HL-60 (cell line): Measurements from ENCODE around the gene EPN2.
"Not testable (repeated sequence)": the region's sequence is repeated elsewhere in the genome, so short reads cannot be mapped to it uniquely, and the experiment has no call there.

Experiments used
- DNase-seq, 2 experiments: peaks; one replicate each; pipeline ENCODE4 v3.0.0-alpha.2; 2010 to 2020; ENCODE audit warnings: low read depth in 1 of 2, low spot score in 1 of 2
- H3K27ac ChIP-seq: fragments of 250-450 bp; sonication (Bioruptor Pico); replicated peaks from 2 replicates; pipeline ENCODE4 v1.5.1; 2020; ENCODE audit warnings: mild to moderate bottlenecking, moderate library complexity
- H3K27me3 ChIP-seq: fragments of 250-450 bp; sonication (Bioruptor Pico); 2 replicates; pipeline ENCODE4 v1.5.1; 2021; ENCODE audit warnings: mild to moderate bottlenecking, moderate library complexity; ENCODE audit not compliant: insufficient read depth, poor library complexity, severe bottlenecking
- H3K4me3 ChIP-seq: replicated peaks from 2 replicates; pipeline ENCODE4 v1.5.1; 2011; ENCODE audit warnings: mild to moderate bottlenecking, control low read depth, low read length; ENCODE audit not compliant: insufficient read depth
- CTCF ChIP-seq: IDR thresholded peaks from one replicate; pipeline ENCODE4 v1.5.1; 2011; ENCODE audit warnings: low read length, control low read depth, inconsistent platforms; ENCODE audit not compliant: insufficient read depth
- GABPA ChIP-seq: IDR thresholded peaks from 2 replicates; pipeline ENCODE4 v1.6.1; 2012; ENCODE audit warnings: low read depth
- POLR2AphosphoS5 ChIP-seq: IDR thresholded peaks from 2 replicates; pipeline ENCODE4 v1.6.1; 2012; ENCODE audit warnings: low read depth
- REST ChIP-seq: IDR thresholded peaks from 2 replicates; pipeline ENCODE4 v1.6.1; 2012; ENCODE audit warnings: low read depth; ENCODE audit not compliant: insufficient replicate concordance
- SPI1 ChIP-seq: IDR thresholded peaks from 2 replicates; pipeline ENCODE4 v1.6.1; 2012; ENCODE audit warnings: low read depth, mild to moderate bottlenecking, borderline replicate concordance

The EPN2 gene

GRCh38 chr17:19348081-19348650, 111.0 kb downstream of the EPN2 start:
- Histone ChIP-seq H3K4me3 (no peak overlapping the region), H3K27ac (no peak overlapping the region), H3K27me3 (no peaks in the 10 kb centered on the region)
- TF ChIP-seq CTCF: no peak
- TF ChIP-seq GABPA: no peak
- TF ChIP-seq POLR2AphosphoS5: no peak
- no peak for TF ChIP-seq SPI1
- TF ChIP-seq REST: no peak
- DNase-seq: no peak

GRCh38 chr17:19348806-19349205, 111.6 kb downstream of the EPN2 start:
- DNase-seq: no peak
- Histone ChIP-seq H3K27ac (no peak overlapping the region), H3K4me3 (no peak overlapping the region), H3K27me3 (no peaks in the 10 kb centered on the region)
- TF ChIP-seq POLR2AphosphoS5: no peak
- TF ChIP-seq CTCF: no peak

GRCh38 chr17:19353401-19353800, 116.2 kb downstream of the EPN2 start:
- not testable (repeated sequence) for H3K4me3 ChIP-seq, DNase-seq, H3K27me3 ChIP-seq, H3K27ac ChIP-seq

- TF ChIP-seq POLR2AphosphoS5: no peak
- TF ChIP-seq CTCF: no peak
- no peak for TF ChIP-seq GABPA
- TF ChIP-seq REST: no peak
- TF ChIP-seq SPI1: no peak
- Histone ChIP-seq H3K4me3 (no peak overlapping the region), H3K27ac (no peak overlapping the region), H3K27me3 (no peaks in the 10 kb centered on the region)
- DNase-seq: no peak
Observed at GRCh38 chr17:19354748-19355147, 117.6 kb downstream of the EPN2 start.
